Left colon (tissue), 2 donors: ENCODE measurements around the gene CYP39A1. TPM values are rescaled to one million over a fixed set of nuclear protein-coding genes. Genes with fewer than 3 reads are reported as not detected.

ENCODE experiments used
- ATAC-seq: fragments of 200-7000 bp; cut with Tn5 transposase; one replicate; pipeline ENCODE4 v1.9.1; 2020; ENCODE audit warnings: mild to moderate bottlenecking, moderate library complexity
- DNase-seq, 2 donors: peaks; one replicate each; pipeline ENCODE4 v3.0.0-alpha.2; 2020
- intact Hi-C, 2 donors: fragments of 100-400 bp; cut with DNase I in 1 of 2; cut with micrococcal nuclease in 1 of 2; formaldehyde crosslinking; loops; one replicate each; pipeline versions ENCODE4 v1.11.2 to v1.14.0; 2022; cut with DNase I, micrococcal nuclease
- long read RNA-seq: library from polyadenylated mRNA; unstranded; transcript quantifications from one replicate; pipeline ENCODE4 v2.0.0, GENCODE V29; 2021
- total RNA-seq, 2 donors: library from RNA; stranded (reverse); fragmentation: NEBNext Ultra II Directional; extraction: Animal tissue kit (Norgen Biotek cat#: 25700); gene quantifications; one replicate each; pipeline ENCODE4 v1.2.1, GENCODE V29; 2021
- donor health status: DM: no; HTN: no; CAD: no.
- donor health status: DM: yes; HTN: yes; CAD: no.

Gene CYP39A1
- total RNA-seq: 1 to 10 TPM; 2.9 to 3.0 TPM
- long read RNA-seq, partial matches to known transcripts: 0 of 2 reads
- long read RNA-seq, other reads (novel, unspliced or antisense): 1 of 2 reads

GRCh38 chr6:46652603-46653438 lies at the start of gene CYP39A1, which contains the start of gene SLC25A27:
Gene CYP39A1, minus strand, starts transcription at chr6:46652818. Its CDS starts 236 bp downstream, at chr6:46652582.
Gene SLC25A27, plus strand, starts transcription at chr6:46652975. Its CDS starts 218 bp downstream, at chr6:46653193.
- peak; percentile 98 for ATAC-seq
- peak; percentile 94 to 97 for DNase-seq
- intact Hi-C loops: no loop called here

GRCh38 chr6:46699970-46700369 lies 47.4 kb upstream of the CYP39A1 start:
- ATAC-seq (no peak), DNase-seq (no peak)
- intact Hi-C loops: no loop called here

GRCh38 chr6:46690911-46691451 lies 38.4 kb upstream of the CYP39A1 start:
- DNase-seq (no peak), ATAC-seq (no peak)
- intact Hi-C loops: no loop called here

GRCh38 chr6:46690141-46690755 lies 37.6 kb upstream of the CYP39A1 start:
- ATAC-seq (no peak), DNase-seq (no peak)
- intact Hi-C loops: no loop called here

- ATAC-seq: no peak
- intact Hi-C loops: no loop called here
- DNase-seq: no peak
Observed at GRCh38 chr6:46689657-46690056, 37.0 kb upstream of the CYP39A1 start.

GRCh38 chr6:46688966-46689335 lies 36.3 kb upstream of the CYP39A1 start:
- DNase-seq (no peak), ATAC-seq (no peak)
- intact Hi-C loops: no loop called here

- no peak for ATAC-seq
- no peak for DNase-seq
- intact Hi-C loops: no loop called here
Observed at GRCh38 chr6:46688117-46688965, 35.7 kb upstream of the CYP39A1 start.

- DNase-seq: no peak
- ATAC-seq: no peak
- intact Hi-C loops: no loop called here
Observed at GRCh38 chr6:46687619-46688097, 35.0 kb upstream of the CYP39A1 start, which contains the start of gene TDRD6. Gene TDRD6, plus strand, starts transcription at chr6:46687885. Its CDS starts 244 bp downstream, at chr6:46688129.

GRCh38 chr6:46684771-46685170 lies 32.2 kb upstream of the CYP39A1 start:
- no peak for DNase-seq
- ATAC-seq: no peak
- intact Hi-C loops: no loop called here

- ATAC-seq (no peak), DNase-seq (no peak)
- intact Hi-C loops: no loop called here
Observed at GRCh38 chr6:46677314-46677654, 24.7 kb upstream of the CYP39A1 start.

- intact Hi-C loops: no loop called here
- no peak for DNase-seq
- ATAC-seq: no peak
Observed at GRCh38 chr6:46676604-46677313, 24.1 kb upstream of the CYP39A1 start.

- no peak for DNase-seq
- intact Hi-C loops: no loop called here
- no peak for ATAC-seq
Observed at GRCh38 chr6:46674410-46674809, 21.8 kb upstream of the CYP39A1 start.

- ATAC-seq (no peak), DNase-seq (no peak)
- intact Hi-C loops: no loop called here
Observed at GRCh38 chr6:46667377-46667776, 14.8 kb upstream of the CYP39A1 start.

- intact Hi-C loops: no loop called here
- no peak for DNase-seq
- ATAC-seq: no peak
Observed at GRCh38 chr6:46661483-46661882, 8.9 kb upstream of the CYP39A1 start.

GRCh38 chr6:46657642-46658041 lies 5.0 kb upstream of the CYP39A1 start:
- ATAC-seq (no peak), DNase-seq (no peak)
- intact Hi-C loops: no loop called here

- intact Hi-C loops: no loop called here
- no peak for ATAC-seq
- peak in 1 of 2 donors; percentile 13 for DNase-seq
Observed at GRCh38 chr6:46655803-46656202, 3.2 kb upstream of the CYP39A1 start.

GRCh38 chr6:46653439-46654195 lies 999 bp upstream of the CYP39A1 start:
- intact Hi-C loops: no loop called here
- no peak for ATAC-seq
- DNase-seq: no peak

GRCh38 chr6:46652232-46652602 lies 401 bp downstream of the CYP39A1 start:
- intact Hi-C loops: no loop called here
- DNase-seq (no peak), ATAC-seq (no peak)
